Activated CD4-positive, alpha-beta T cell treated with anti-CD3 and anti-CD28 coated beads, Interleukin-2, amount 10 ng/mL, durations not matched to agents 24 days and 14 days (primary cell): ENCODE data around the gene PSMB5. TPM values are rescaled to one million over a fixed set of nuclear protein-coding genes. Genes with fewer than 3 reads are reported as not detected.
"Not testable (repeated sequence)": the region's sequence is repeated elsewhere in the genome, so short reads cannot be mapped to it uniquely, and the experiment has no call there.

ENCODE experiments used
- DNase-seq: peaks from one replicate; pipeline ENCODE4 v3.0.0; 2022
- H3K27ac Mint-ChIP-seq: one replicate; pipeline ENCODE4 v1.8.0; 2022; ENCODE audit warnings: mild to moderate bottlenecking, mixed read lengths
- H3K27me3 Mint-ChIP-seq: one replicate; pipeline ENCODE4 v1.8.0; 2022; ENCODE audit warnings: mixed read lengths
- H3K36me3 Mint-ChIP-seq: one replicate; pipeline ENCODE4 v1.8.0; 2022; ENCODE audit warnings: low read depth, mild to moderate bottlenecking, mixed read lengths
- H3K4me1 Mint-ChIP-seq: one replicate; pipeline ENCODE4 v1.8.0; 2021; ENCODE audit warnings: mixed read lengths
- H3K4me3 Mint-ChIP-seq: one replicate; pipeline ENCODE4 v1.8.0; 2022; ENCODE audit warnings: mild to moderate bottlenecking, moderate library complexity, mixed read lengths
- H3K9me3 Mint-ChIP-seq: one replicate; pipeline ENCODE4 v1.8.0; 2021; ENCODE audit warnings: mixed read lengths
- intact Hi-C: fragments of 100-400 bp; cut with micrococcal nuclease; formaldehyde crosslinking; loops from one replicate; pipeline ENCODE4 v1.15.1; 2023
- total RNA-seq: library from RNA; stranded (reverse); gene quantifications from 2 replicates; pipeline ENCODE4 v1.2.3, GENCODE V29; 2022

The PSMB5 gene
- total RNA-seq, 1 donor from 2014 or later, result 150 TPM

DNA sequence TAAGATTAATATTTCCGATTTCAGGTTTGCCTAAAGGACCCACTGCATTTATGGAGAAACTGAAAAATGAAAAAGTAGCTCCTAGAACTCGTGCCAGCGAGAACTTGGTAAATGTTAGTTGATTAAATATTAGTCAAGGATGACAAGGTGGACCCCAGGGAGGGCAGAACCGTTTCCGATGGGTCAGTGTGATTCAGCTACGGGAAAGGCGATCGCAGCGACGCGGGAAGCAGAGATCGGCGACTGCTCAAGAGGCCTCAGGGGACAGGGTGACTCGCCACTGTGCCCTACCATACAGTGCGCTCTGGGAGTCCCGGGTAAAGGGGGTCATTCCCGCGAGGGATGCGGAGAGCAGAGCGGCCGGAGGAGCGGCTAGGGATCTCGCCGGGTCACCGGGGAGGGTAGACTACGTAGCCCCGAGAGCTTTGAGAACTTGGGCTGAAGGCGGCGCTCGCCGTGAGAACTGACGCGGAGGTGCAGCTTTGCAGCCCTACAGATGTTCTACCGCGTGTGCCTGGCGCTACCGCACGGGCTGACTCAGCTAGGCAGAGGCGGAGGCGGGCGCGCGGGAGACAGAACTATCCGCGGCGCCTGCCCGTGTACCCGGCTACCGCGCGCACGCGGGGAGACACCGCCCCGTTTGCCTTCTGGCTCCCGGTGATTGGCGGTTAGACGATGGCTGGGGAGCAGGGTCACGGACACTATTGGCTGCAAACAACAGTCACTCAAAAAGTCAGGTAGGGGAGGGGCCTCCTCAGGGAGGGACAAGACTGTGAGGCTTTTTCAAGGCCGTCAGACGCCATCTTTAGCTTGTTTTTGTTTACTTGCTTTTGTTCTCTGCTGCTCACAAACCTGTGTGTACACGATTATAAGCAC, 27.9 kb downstream of the PSMB5 start:
- no peaks in the 10 kb centered on the region for H3K9me3 Mint-ChIP-seq
- H3K27me3 Mint-ChIP-seq, result no peaks in the 10 kb centered on the region
- DNase-seq, result peak; percentile 99
- H3K36me3 Mint-ChIP-seq, result no peaks in the 10 kb centered on the region
- H3K4me1 Mint-ChIP-seq, result peaks cover 36% of the 10 kb centered on the region
- peak overlapping the region; percentile 92 for H3K4me3 Mint-ChIP-seq
- peak overlapping the region; percentile 95 for H3K27ac Mint-ChIP-seq
- intact Hi-C loops, result loop anchor here (1.0 to 5.0 kb wide), 5 partner anchors 20 to 418 kb away; partner anchors contain the start of genes CDH24, DAD1 and LRP10

- Mint-ChIP-seq H3K27ac (peak overlapping the region; percentile 95), H3K27me3 (no peaks in the 10 kb centered on the region), H3K9me3 (no peaks in the 10 kb centered on the region), H3K4me1 (peaks cover 34% of the 10 kb centered on the region), H3K4me3 (peak overlapping the region; percentile 92), H3K36me3 (no peaks in the 10 kb centered on the region)
- intact Hi-C loops, result loop anchor here (2.0 to 5.0 kb wide), 3 partner anchors 51 to 417 kb away; partner anchors contain the start of genes CDH24, DAD1 and LRP10
- DNase-seq, result no peak
Measured at GRCh38 chr14:23006188-23006534, 28.5 kb downstream of the PSMB5 start.

DNA sequence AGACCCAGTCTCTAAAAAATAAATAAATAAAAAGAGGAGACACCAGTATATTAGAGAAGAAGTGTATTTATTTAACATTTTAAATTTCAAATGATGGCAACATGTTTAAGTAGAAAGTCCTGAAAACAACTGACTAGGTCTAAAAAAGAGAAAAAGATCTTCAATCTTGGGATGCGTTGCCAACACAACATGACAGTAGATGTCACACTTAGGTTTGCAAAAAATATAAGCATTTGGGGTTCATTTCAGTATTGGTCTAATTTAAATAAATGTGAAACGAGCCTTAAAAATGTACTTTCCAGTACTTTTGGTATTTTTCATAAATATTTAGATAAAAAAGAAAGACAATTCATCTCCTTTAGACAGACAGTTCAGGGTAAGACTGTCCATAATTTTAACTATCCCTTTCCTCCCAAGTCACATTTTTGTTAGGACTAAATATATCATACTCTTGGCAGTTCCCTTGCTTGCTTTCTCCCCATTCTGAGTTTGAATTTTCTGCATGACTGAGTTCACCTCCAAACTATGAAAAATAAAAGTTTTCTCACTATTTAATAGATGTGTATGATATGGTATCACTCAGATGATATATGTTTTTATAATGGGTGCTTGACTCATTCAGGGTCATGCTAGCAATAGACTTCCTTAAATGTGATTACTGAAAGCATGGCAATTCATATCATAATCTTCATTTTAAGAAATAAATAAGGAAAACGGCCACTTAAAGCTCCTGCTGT, 29.1 kb downstream of the PSMB5 start:
- Mint-ChIP-seq H3K4me3 (peak overlapping the region; percentile 92), H3K27me3 (no peaks in the 10 kb centered on the region), H3K27ac (peak overlapping the region; percentile 95), H3K4me1 (peaks cover 34% of the 10 kb centered on the region), H3K36me3 (no peaks in the 10 kb centered on the region), H3K9me3 (no peaks in the 10 kb centered on the region)
- intact Hi-C loops, result loop anchor here (2.0 to 5.0 kb wide), 3 partner anchors 52 to 417 kb away; partner anchors contain the start of genes CDH24, DAD1 and LRP10
- DNase-seq, result no peak

- DNase-seq, H3K36me3 Mint-ChIP-seq, H3K27ac Mint-ChIP-seq, intact Hi-C loops, H3K27me3 Mint-ChIP-seq, H3K9me3 Mint-ChIP-seq, H3K4me3 Mint-ChIP-seq: not testable (repeated sequence)
- peaks cover 30% of the 10 kb centered on the region for H3K4me1 Mint-ChIP-seq
Measured at GRCh38 chr14:23004274-23004673, 30.4 kb downstream of the PSMB5 start.

- DNase-seq, result no peak
- no peaks in the 10 kb centered on the region for H3K9me3 Mint-ChIP-seq
- no peak overlapping the region for H3K27ac Mint-ChIP-seq
- intact Hi-C loops, result no loop called here
- H3K27me3 Mint-ChIP-seq, result no peaks in the 10 kb centered on the region
- peaks cover 20% of the 10 kb centered on the region for H3K4me1 Mint-ChIP-seq
- no peak overlapping the region for H3K4me3 Mint-ChIP-seq
- H3K36me3 Mint-ChIP-seq, result no peaks in the 10 kb centered on the region
Measured at GRCh38 chr14:23002592-23002991, 32.1 kb downstream of the PSMB5 start.

- DNase-seq, result no peak
- intact Hi-C loops, result no loop called here
- H3K4me3 Mint-ChIP-seq, result no peak overlapping the region
- H3K27ac Mint-ChIP-seq, result no peak overlapping the region
- peaks cover 5% of the 10 kb centered on the region for H3K4me1 Mint-ChIP-seq
- no peaks in the 10 kb centered on the region for H3K27me3 Mint-ChIP-seq
- H3K36me3 Mint-ChIP-seq, result peaks cover under 1% of the 10 kb centered on the region
- H3K9me3 Mint-ChIP-seq, result no peaks in the 10 kb centered on the region
Measured at GRCh38 chr14:23000860-23001259, 33.8 kb downstream of the PSMB5 start.

GRCh38 chr14:22998329-22999012, 36.2 kb downstream of the PSMB5 start:
- Mint-ChIP-seq H3K27ac (no peak overlapping the region), H3K36me3 (peaks cover 2% of the 10 kb centered on the region), H3K9me3 (no peaks in the 10 kb centered on the region), H3K4me3 (no peak overlapping the region), H3K27me3 (no peaks in the 10 kb centered on the region), H3K4me1 (peaks cover 2% of the 10 kb centered on the region)
- DNase-seq, result no peak
- intact Hi-C loops, result no loop called here

DNA sequence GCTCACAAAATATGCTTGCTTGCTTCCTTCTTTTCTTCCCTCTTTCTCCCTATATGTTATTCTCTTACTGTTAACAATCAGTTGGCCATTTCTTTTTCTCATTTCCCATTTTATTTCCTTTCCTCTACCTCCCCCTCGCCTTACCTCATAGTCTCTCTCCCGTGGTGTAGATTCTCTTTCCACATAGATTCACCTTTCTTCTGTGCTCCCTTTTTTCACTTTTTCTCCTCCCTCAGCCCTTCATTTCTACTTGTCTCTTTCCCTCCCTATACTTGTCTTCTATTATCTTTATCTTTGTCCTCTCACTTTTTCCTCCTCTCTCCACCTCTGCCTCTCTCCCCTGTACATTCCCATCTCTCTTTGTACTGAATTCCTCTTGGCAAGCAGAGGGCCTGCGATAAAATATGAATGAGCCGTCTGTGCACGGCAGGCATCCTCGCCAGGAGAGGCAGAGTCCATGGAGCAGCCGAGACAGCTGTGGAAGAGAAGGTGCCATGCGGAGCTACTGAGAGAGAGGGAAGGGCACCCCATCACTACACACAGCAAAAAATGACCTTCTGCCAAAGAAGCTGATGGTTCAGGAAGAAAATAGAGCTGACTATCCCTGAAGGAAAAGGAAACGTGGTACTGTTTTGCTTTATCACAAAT, 36.9 kb downstream of the PSMB5 start:
- Mint-ChIP-seq H3K27ac (no peak overlapping the region), H3K36me3 (peaks cover 2% of the 10 kb centered on the region)
- no peak for DNase-seq

DNA sequence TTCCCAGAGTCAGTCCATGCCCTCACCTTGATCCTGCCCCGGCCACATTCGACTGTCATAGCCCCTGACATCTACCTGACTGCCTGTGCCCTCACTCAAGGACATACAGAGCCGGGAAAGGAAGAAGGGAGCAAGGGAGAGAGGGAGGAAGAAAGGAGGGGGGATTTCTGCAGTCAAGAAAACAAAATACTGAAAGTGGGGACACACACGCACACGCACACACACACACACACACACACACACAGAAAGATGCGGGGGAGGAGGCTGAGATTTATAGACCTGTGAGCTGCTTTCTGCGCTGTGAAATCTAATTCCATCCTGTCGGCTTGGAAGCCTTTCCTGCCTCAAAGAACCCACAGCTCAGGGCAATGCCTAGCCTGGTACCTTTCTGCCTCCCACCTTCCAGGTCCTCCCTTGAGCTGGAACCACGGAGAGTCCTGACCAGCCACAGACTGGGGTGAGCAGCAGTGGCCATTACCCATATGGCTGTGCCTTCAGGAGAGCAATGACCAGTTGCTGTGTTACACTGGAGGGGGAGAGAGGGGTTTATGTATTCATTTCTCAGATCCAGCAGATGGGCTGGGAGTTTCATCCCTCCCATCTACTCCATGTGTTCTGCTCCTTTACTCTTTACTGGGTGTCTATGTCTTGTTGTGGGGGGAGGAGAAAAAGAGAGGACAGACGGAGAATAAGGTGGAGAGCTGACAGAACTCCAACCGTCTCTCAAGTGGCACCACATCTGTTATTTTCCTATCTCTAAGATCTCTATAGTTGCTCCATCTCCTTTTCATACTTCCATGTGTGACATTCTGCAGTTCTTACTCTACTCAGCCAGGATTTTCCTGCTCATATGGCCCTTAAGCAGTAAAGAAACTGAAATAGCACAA, 37.7 kb downstream of the PSMB5 start:
- Mint-ChIP-seq H3K36me3 (peaks cover 2% of the 10 kb centered on the region), H3K4me1 (peaks cover 2% of the 10 kb centered on the region), H3K9me3 (no peaks in the 10 kb centered on the region), H3K27me3 (no peaks in the 10 kb centered on the region), H3K27ac (no peak overlapping the region), H3K4me3 (no peak overlapping the region)
- DNase-seq, result no peak
- intact Hi-C loops, result no loop called here

More for the DNA sequence above, 36.9 kb downstream of the PSMB5 start:
- Mint-ChIP-seq H3K9me3 (no peaks in the 10 kb centered on the region), H3K4me1 (peaks cover 2% of the 10 kb centered on the region), H3K27me3 (no peaks in the 10 kb centered on the region), H3K4me3 (no peak overlapping the region)
- intact Hi-C loops, result no loop called here

GRCh38 chr14:22995889-22996625, 38.6 kb downstream of the PSMB5 start:
- H3K27ac Mint-ChIP-seq, result no peak overlapping the region
- intact Hi-C loops, result loop anchor here (2.0 kb wide), 1 partner anchor 63 kb away; no protein-coding TSS in a partner anchor
- H3K27me3 Mint-ChIP-seq, result no peaks in the 10 kb centered on the region
- H3K4me3 Mint-ChIP-seq, result no peak overlapping the region
- DNase-seq, result no peak
- H3K36me3 Mint-ChIP-seq, result peaks cover 2% of the 10 kb centered on the region
- H3K9me3 Mint-ChIP-seq, result no peaks in the 10 kb centered on the region
- H3K4me1 Mint-ChIP-seq, result peaks cover 2% of the 10 kb centered on the region

DNA sequence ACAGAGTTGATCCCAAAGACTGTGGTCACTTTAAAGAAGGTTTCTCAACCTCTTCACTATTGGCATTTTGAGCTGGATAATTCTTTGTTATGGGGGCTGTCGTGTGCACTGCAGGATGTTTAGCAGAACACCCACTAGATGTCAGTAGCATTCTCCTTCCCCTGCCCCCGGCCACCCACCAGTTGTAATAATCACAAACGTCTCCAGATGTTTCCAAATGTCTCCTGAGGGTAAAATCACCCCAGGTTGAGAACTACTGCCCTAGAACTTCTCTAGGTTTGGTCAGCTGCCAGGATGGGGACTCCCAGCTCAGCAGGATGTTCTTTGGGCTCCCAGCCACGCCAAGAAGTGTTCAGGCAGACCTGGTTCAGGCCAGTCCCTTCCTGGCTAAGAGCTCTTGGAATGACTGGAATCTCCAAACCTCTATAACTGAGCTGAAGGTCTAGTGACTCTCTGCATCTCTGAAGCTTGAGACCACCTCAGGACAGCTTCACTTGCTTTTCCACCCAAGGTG, 39.9 kb downstream of the PSMB5 start:
- Mint-ChIP-seq H3K9me3 (no peaks in the 10 kb centered on the region), H3K36me3 (peaks cover 2% of the 10 kb centered on the region), H3K27me3 (no peaks in the 10 kb centered on the region), H3K4me3 (no peak overlapping the region), H3K4me1 (peaks cover 2% of the 10 kb centered on the region), H3K27ac (no peak overlapping the region)
- DNase-seq, result peak; percentile 72
- intact Hi-C loops, result loop anchor here (2.0 kb wide), 1 partner anchor 64 kb away; no protein-coding TSS in a partner anchor

DNA sequence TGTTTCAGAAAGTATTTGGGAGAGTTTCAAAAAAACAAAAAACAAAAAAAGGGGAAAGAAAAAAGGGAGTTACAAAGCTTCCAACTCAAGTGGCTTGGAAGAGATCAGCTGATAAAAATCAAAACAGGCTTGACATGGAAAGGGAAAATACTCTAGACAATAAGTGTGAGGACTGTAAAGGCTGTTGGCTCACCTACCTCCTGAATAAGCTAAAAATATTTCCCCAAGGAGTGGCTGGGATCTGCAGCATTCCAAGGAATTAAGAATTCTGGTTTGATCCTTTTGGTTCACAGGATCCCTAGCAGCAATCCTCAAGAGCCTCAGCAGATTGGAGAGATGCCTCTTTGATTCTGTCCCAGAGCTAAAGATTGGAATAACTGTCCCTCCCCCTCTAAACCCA, 41.2 kb downstream of the PSMB5 start:
- H3K4me3 Mint-ChIP-seq, result no peak overlapping the region
- no peak overlapping the region for H3K27ac Mint-ChIP-seq
- no peaks in the 10 kb centered on the region for H3K9me3 Mint-ChIP-seq
- H3K27me3 Mint-ChIP-seq, result no peaks in the 10 kb centered on the region
- intact Hi-C loops, result no loop called here
- DNase-seq, result no peak
- peaks cover 2% of the 10 kb centered on the region for H3K36me3 Mint-ChIP-seq
- peaks cover 2% of the 10 kb centered on the region for H3K4me1 Mint-ChIP-seq
